T-helper 17 cell (primary cell): ENCODE measurements around the gene ALDH1L1. TPM values are rescaled to one million over a fixed set of nuclear protein-coding genes. Genes with fewer than 3 reads are reported as not detected.
"Not testable (repeated sequence)": the region's sequence is repeated elsewhere in the genome, so short reads cannot be mapped to it uniquely, and the experiment has no call there.

ENCODE experiments used
- ATAC-seq: fragments of 150-1000 bp; cut with Tn5 transposase; 2 replicates; pipeline ENCODE4 v1.10.0; 2021; ENCODE audit warnings: mild to moderate bottlenecking, moderate library complexity
- DNase-seq, 3 donors: peaks; one replicate each; pipeline versions ENCODE4 v3.0.0 to v3.0.0-alpha.2; 2020 to 2021
- H3K9me3 ChIP-seq: one replicate; pipeline ENCODE4 v1.7.0; 2013; ENCODE audit warnings: low read length, mild to moderate bottlenecking; ENCODE audit not compliant: control insufficient read depth, poor library complexity, severe bottlenecking
- H3K27ac Mint-ChIP-seq: one replicate; pipeline ENCODE4 v1.8.0; 2022; ENCODE audit warnings: mild to moderate bottlenecking, moderate library complexity, mixed read lengths
- H3K27me3 Mint-ChIP-seq: one replicate; pipeline ENCODE4 v1.8.0; 2022; ENCODE audit warnings: mixed read lengths
- H3K36me3 Mint-ChIP-seq: one replicate; pipeline ENCODE4 v1.8.0; 2022; ENCODE audit warnings: low read depth, mixed read lengths
- H3K4me1 Mint-ChIP-seq: one replicate; pipeline ENCODE4 v1.8.0; 2022; ENCODE audit warnings: mild to moderate bottlenecking, mixed read lengths
- H3K4me3 Mint-ChIP-seq: one replicate; pipeline ENCODE4 v1.8.0; 2022; ENCODE audit warnings: mild to moderate bottlenecking, moderate library complexity, mixed read lengths
- total RNA-seq, 4 donors: library from RNA in 2 of 4; stranded (reverse) in 2 of 4; gene quantifications; one replicate each; pipeline ENCODE4 v1.2.3 and lab custom pipeline; 2022 to 2026

The ALDH1L1 gene
- total RNA-seq, 2 donors from 2014 or later = not detected

- peaks cover 4% of the 10 kb centered on the region for H3K9me3 ChIP-seq
- no peak for DNase-seq
- peaks cover 17% of the 10 kb centered on the region for H3K27me3 Mint-ChIP-seq
- H3K36me3 Mint-ChIP-seq = no peaks in the 10 kb centered on the region
- peaks cover 2% of the 10 kb centered on the region for H3K4me1 Mint-ChIP-seq
- ATAC-seq = no peak
- H3K27ac Mint-ChIP-seq = no peak overlapping the region
- H3K4me3 Mint-ChIP-seq = no peak overlapping the region
These were observed 82.6 kb downstream of the ALDH1L1 start for GRCh38 chr3:126097801-126098200.

- DNase-seq, ATAC-seq, H3K9me3 ChIP-seq, H3K4me1 Mint-ChIP-seq, H3K4me3 Mint-ChIP-seq, H3K27ac Mint-ChIP-seq, H3K36me3 Mint-ChIP-seq, H3K27me3 Mint-ChIP-seq: not testable (repeated sequence)
These were observed 84.1 kb downstream of the ALDH1L1 start for GRCh38 chr3:126096274-126096673.

GRCh38 chr3:126092128-126092527 lies 88.3 kb downstream of the ALDH1L1 start:
- not testable (repeated sequence) for H3K4me3 Mint-ChIP-seq, DNase-seq, ATAC-seq, H3K36me3 Mint-ChIP-seq, H3K27ac Mint-ChIP-seq, H3K4me1 Mint-ChIP-seq, H3K27me3 Mint-ChIP-seq, H3K9me3 ChIP-seq

- Mint-ChIP-seq H3K27ac (no peak overlapping the region), H3K4me3 (no peak overlapping the region), H3K27me3 (peaks cover 9% of the 10 kb centered on the region), H3K4me1 (peaks cover 9% of the 10 kb centered on the region), H3K36me3 (no peaks in the 10 kb centered on the region)
- ATAC-seq (no peak), DNase-seq (no peak)
- no peaks in the 10 kb centered on the region for H3K9me3 ChIP-seq
These were observed 92.7 kb downstream of the ALDH1L1 start for GRCh38 chr3:126087552-126088175.

GRCh38 chr3:126085841-126086240 lies 94.5 kb downstream of the ALDH1L1 start:
- no peaks in the 10 kb centered on the region for H3K36me3 Mint-ChIP-seq
- peaks cover 1% of the 10 kb centered on the region for H3K27me3 Mint-ChIP-seq
- peak overlapping the region; percentile 63 for H3K27ac Mint-ChIP-seq
- DNase-seq (no peak), ATAC-seq (no peak)
- no peaks in the 10 kb centered on the region for H3K9me3 ChIP-seq
- no peak overlapping the region for H3K4me3 Mint-ChIP-seq
- H3K4me1 Mint-ChIP-seq = peaks cover 9% of the 10 kb centered on the region

- Mint-ChIP-seq H3K4me3 (peak overlapping the region; percentile 37), H3K4me1 (peaks cover 9% of the 10 kb centered on the region), H3K27ac (peak overlapping the region; percentile 63), H3K36me3 (no peaks in the 10 kb centered on the region), H3K27me3 (no peaks in the 10 kb centered on the region)
- H3K9me3 ChIP-seq = no peaks in the 10 kb centered on the region
- no peak for DNase-seq
- ATAC-seq = no peak
These were observed 95.1 kb downstream of the ALDH1L1 start for GRCh38 chr3:126085276-126085675.

GRCh38 chr3:126084768-126085180 lies 95.6 kb downstream of the ALDH1L1 start:
- peaks cover 9% of the 10 kb centered on the region for H3K4me1 Mint-ChIP-seq
- peak overlapping the region; percentile 63 for H3K27ac Mint-ChIP-seq
- no peaks in the 10 kb centered on the region for H3K9me3 ChIP-seq
- peak overlapping the region; percentile 37 for H3K4me3 Mint-ChIP-seq
- H3K36me3 Mint-ChIP-seq = no peaks in the 10 kb centered on the region
- DNase-seq (no peak), ATAC-seq (no peak)
- H3K27me3 Mint-ChIP-seq = no peaks in the 10 kb centered on the region

GRCh38 chr3:126083913-126084767 lies 96.2 kb downstream of the ALDH1L1 start, which contains the start of gene SLC41A3:
TSS of gene SLC41A3 (minus strand) at chr3:126084124. CDS start at chr3:126068219, 15,905 bp downstream.
- no peaks in the 10 kb centered on the region for H3K9me3 ChIP-seq
- Mint-ChIP-seq H3K36me3 (no peaks in the 10 kb centered on the region), H3K27ac (peak within 1 kb of the TSS; percentile 93), H3K4me1 (peaks cover 9% of the 10 kb centered on the region), H3K27me3 (no peaks in the 10 kb centered on the region), H3K4me3 (peak within 1 kb of the TSS; percentile 93)
- DNase-seq (peak; percentile 72 to 75 (median 75)), ATAC-seq (peak; percentile 93)

- H3K4me1 Mint-ChIP-seq = peaks cover 13% of the 10 kb centered on the region
- ATAC-seq (peak; percentile 51), DNase-seq (no peak)
- no peaks in the 10 kb centered on the region for H3K36me3 Mint-ChIP-seq
- H3K4me3 Mint-ChIP-seq = peak overlapping the region; percentile 93
- H3K27ac Mint-ChIP-seq = peak overlapping the region; percentile 93
- no peaks in the 10 kb centered on the region for H3K9me3 ChIP-seq
- no peaks in the 10 kb centered on the region for H3K27me3 Mint-ChIP-seq
These were observed 96.9 kb downstream of the ALDH1L1 start for GRCh38 chr3:126083511-126083912.

- Mint-ChIP-seq H3K4me1 (peaks cover 15% of the 10 kb centered on the region), H3K4me3 (peak overlapping the region; percentile 93), H3K27ac (peak overlapping the region; percentile 93), H3K27me3 (no peaks in the 10 kb centered on the region), H3K36me3 (no peaks in the 10 kb centered on the region)
- ATAC-seq (no peak), DNase-seq (no peak)
- H3K9me3 ChIP-seq = no peaks in the 10 kb centered on the region
These were observed 97.3 kb downstream of the ALDH1L1 start for GRCh38 chr3:126083138-126083445.

GRCh38 chr3:126082362-126083137 lies 97.8 kb downstream of the ALDH1L1 start:
- Mint-ChIP-seq H3K36me3 (no peaks in the 10 kb centered on the region), H3K27me3 (no peaks in the 10 kb centered on the region), H3K4me1 (peaks cover 16% of the 10 kb centered on the region), H3K4me3 (peak overlapping the region; percentile 93), H3K27ac (peak overlapping the region; percentile 93)
- no peak for DNase-seq
- ATAC-seq = no peak
- no peaks in the 10 kb centered on the region for H3K9me3 ChIP-seq

GRCh38 chr3:126081618-126082361 lies 98.6 kb downstream of the ALDH1L1 start:
- H3K4me1 Mint-ChIP-seq = peaks cover 16% of the 10 kb centered on the region
- H3K27me3 Mint-ChIP-seq = no peaks in the 10 kb centered on the region
- no peak overlapping the region for H3K4me3 Mint-ChIP-seq
- H3K27ac Mint-ChIP-seq = no peak overlapping the region
- ATAC-seq = no peak
- no peak for DNase-seq
- no peaks in the 10 kb centered on the region for H3K36me3 Mint-ChIP-seq
- H3K9me3 ChIP-seq = no peaks in the 10 kb centered on the region
